Inflammatory macrophage (primary cell): Measurements from ENCODE around the gene TRAPPC4.
A peak's percentile ranks its signal among the peaks of the same experiment; 100 is the strongest.
"Not testable (repeated sequence)": the region's sequence is repeated elsewhere in the genome, so short reads cannot be mapped to it uniquely, and the experiment has no call there.

Experiments
- DNase-seq, 2 donors: peaks; one replicate each; pipeline ENCODE4 v3.0.0-alpha.2; 2020 to 2022
- total RNA-seq, 18 experiments: gene quantifications; one replicate each; lab custom pipeline; 2026; ENCODE audit warnings: mixed read lengths in 6 of 18, inconsistent platforms in 2 of 18; lab: John Stamatoyannopoulos, UW

The TRAPPC4 gene, protein sequence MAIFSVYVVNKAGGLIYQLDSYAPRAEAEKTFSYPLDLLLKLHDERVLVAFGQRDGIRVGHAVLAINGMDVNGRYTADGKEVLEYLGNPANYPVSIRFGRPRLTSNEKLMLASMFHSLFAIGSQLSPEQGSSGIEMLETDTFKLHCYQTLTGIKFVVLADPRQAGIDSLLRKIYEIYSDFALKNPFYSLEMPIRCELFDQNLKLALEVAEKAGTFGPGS
- 14.8 to 29.1 (median 25.0) reads per million in 18 experiments for total RNA-seq

DNA sequence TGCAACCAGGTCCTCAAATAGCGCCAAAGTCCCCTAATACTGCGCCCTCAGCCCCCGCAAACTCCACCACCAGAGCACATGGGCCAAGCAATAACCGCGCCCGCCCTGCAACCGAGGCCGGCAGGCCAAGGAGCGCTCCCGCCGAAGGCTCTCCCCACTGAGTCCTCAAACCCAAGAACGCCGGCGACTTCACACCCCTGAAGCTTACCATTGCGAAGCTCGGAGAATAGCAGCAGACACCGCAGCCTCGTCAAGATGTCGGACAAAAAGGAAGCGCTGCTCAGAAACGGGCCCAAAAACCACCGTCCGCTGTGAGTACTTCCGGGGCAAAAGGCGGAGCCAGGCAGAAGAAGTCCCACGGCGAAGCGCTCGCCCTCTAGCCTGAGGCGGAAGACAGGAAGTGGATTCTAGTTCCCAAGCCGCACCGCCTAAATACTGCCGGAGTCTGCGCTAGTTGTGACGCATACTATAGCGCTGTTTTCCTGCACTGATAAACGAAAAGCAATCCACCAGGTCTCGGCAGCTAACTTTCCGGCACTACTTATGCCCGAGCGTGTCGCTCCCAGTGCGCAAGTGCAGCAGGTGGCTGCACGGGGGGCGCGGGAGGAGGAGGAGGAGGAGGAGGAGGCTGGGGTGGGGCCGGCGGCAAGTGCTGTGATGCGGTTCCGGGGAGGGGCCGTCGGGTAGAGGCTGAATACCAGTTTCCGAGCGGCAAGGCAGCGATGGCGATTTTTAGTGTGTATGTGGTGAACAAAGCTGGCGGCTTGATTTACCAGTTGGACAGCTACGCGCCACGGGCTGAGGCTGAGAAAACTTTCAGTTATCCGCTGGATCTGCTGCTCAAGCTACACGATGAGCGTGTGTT, at the start of gene TRAPPC4, which contains the start of gene RPS25:
Gene TRAPPC4, plus strand, starts transcription at position 693 of the 865 bp plus-strand sequence. Its CDS starts 30 bp downstream, at position 723.
Gene RPS25, minus strand, starts transcription at position 270 of the 865 bp plus-strand sequence. Its CDS starts 59 bp downstream, at position 211.
- peak; percentile 96 to 98 for DNase-seq

DNA sequence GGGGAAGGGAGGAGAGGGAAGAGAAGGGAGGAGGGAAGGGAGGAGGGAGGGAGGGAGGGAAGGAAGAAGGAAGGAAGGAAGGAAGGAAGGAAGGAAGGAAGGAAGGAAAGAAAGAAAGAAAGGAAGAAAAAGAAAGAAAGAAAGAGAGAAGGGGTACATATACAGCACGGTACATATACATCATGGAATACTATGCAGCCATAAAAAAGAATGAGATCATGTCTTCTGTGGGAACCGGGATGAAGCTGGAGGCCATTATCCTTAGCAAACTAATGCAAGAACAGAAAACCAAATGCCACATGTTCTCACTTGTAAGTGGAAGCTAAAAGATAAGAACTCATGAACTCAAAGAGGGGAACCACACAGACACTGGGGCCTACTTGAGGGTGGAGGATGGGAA, 49.1 kb upstream of the TRAPPC4 start:
- not testable (repeated sequence) for DNase-seq

DNA sequence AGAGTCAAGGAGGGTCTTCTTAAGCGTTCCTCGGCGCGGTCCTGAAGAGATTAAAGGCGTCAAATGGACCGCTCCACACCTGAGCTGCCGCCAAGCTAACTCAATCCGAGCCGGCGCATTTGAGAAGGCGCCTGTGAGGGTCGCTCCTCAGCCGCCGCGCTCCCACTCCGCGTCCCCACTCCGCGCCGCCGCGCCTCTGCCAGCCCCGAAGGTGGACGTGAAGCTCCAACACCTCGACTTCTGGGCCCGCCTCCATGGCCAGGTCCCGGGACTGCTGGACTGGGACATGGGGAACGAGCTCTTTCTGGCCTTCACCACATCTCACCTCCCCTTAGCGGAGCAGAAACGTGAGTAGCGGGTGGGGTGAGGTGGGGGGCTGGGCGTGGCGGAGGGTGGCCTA, 46.9 kb upstream of the TRAPPC4 start, which contains the start of gene FOXR1:
Gene FOXR1, plus strand, starts transcription at position 116 of the 400 bp plus-strand sequence. Its CDS starts 171 bp downstream, at position 287.
- no peak for DNase-seq

DNA sequence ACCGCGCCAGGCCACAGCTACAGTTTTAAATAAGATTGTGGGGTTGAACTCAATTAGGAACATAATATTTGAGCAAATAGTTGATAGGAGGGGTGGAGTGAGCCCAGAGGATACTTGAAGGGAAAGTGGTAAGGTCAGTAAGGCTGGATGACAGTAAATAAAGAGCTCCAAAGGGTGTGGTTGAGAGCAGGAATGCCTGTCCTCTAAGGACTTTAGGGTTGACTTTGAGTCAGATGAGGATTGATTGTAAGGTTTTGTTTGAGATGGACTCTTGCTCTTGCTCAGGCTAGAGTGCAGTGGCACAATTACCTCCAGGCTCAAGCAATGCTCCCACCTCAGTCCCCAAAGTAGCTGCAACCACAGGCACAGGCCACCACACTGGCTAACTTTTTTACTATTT, 44.6 kb upstream of the TRAPPC4 start:
- no peak for DNase-seq

DNA sequence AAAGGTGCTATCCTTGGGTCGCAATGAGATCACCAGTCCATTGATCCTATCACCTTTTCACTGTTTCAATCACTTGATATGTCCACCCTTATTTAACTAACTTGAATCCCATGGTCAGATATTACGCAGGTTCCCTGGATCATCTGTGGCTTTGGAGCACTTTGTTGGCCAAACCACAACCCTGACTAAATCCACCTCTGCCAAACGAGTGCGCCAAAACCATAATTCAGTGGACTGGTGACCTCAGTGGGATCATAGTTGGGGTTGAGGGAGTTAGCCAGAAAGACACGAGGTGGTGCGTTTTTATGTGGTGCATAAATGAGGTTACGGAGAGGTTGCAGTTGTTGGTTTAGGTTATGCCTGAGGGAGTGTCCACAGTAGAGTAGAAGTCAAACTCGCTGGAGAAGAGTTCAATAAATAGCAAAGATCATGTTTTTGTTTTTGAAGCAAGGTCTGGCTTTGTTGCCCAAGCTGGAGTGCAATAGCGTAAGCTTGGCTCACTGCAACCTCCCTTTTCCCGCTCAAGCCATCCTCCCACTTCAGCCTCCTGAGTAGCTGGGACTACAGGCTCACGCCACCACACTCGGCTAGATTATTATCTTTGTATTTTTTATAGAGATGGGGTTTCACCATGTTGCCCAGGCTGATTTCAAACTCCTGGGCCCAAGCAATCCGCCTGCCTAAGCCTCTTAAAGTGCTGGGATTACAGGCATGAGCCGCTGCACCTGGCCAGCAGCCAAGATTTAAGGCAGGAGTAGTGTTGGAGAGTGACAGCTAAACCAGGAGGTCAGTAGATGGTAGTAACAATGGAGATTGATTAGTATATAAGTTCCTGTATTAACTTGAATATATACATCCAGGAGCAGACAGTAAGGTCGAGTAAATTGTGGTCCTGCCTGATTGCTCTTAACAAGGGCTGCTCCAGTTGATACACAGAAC, 42.5 kb upstream of the TRAPPC4 start:
- no peak for DNase-seq

DNA sequence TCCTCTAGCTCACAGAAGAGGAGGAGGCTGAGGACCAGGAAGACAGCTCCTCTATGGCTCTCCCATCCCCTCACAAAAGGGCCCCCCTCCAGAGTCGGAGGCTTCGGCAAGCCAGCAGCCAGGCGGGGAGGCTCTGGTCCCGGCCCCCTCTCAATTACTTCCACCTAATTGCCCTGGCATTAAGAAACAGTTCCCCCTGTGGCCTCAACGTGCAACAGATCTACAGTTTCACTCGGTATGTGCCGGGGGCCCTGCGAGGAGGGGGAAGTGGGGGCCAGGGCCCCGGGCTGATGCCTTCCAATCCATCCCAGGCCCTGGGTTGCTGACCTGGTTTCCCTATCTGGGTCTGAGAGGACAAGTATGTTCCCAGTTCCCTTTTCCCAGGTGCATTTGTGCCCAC, 39.1 kb upstream of the TRAPPC4 start:
- no peak for DNase-seq

DNA sequence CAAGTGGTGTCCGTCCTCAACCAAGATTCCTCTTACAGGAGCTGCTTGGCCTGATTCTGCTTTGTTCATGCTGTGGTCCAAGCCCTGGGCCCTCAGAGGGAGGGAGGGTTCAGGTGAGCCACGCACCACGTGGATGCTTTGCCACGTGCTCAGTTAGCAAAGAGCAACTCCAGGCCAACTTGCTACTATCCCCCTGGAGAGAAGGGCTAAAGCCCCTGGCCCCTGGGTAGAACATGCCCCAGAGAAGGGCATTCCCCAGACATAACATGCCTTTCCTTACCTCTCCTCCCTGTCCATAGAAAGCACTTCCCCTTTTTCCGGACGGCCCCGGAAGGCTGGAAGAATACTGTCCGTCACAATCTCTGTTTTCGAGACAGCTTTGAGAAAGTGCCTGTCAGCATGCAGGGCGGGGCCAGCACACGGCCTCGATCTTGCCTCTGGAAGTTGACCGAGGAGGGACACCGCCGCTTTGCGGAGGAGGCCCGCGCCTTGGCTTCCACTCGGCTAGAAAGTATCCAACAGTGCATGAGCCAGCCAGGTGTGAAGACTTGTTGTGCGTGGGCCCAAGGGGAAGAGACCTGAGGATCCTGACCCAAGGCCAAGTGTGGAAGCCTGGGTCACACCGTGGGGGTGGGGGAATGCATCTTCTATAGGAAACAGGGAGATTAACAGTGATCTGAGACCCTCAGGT, 38.2 kb upstream of the TRAPPC4 start:
- peak; percentile 58 to 62 for DNase-seq

DNA sequence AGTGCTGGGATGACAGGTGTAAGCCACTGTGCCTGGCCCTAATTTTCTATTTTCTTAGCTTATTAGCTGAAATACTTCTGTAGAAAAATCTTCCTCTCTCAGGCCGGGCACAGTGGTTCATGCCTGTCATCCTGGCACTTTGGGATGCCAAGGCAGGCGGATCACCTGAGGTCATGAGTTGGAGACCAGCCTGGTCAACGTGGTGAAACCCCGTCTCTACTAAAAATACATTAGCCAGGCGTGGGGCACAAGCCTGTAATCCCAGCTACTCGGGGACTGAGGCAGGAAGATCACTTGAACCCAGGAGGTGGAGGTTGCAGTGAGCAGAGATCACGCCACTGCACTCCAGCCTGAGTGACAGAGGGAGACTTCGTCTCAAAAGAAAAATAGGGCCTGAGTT, 34.2 kb upstream of the TRAPPC4 start:
- not testable (repeated sequence) for DNase-seq

DNA sequence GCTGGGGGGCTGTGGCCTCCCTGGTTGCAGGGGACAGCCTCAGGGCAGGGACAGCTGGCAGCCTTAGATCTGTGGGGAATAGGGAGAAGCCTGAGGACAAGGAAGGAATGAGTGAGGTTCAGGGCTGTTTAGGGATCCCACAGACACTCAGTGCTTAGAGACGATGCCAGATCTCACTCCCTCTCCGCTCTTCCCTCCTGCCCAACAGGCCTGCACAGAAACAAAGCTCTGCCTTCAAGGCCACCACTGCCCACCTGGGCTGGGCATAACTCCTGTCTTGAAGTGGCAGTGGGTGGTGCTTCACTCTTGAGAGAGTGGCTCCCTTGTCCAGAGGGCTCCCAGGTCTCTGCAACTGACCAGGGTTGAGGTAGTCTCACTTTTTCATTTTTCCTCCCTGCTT, 33.7 kb upstream of the TRAPPC4 start:
- no peak for DNase-seq

DNA sequence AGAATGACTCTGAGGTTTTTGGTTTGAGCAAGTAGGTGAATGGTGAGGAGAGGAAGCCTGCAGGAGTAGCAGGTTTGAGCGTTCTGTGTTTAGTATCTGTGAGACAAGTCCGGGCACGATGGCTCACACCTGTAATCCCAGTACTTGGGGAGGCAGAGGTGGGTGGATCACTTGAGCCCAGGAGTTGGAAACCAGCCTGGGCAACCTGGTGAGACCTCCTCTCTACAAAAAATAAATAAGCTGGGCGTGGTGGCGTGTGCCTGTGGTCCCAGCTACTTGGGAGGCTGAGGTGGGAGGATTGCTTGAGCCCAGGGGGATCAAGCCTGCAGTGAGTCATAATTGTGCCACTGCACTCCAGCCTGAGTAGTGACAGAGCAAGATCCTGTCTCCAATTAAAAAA, 30.3 kb upstream of the TRAPPC4 start:
- DNase-seq = no peak

DNA sequence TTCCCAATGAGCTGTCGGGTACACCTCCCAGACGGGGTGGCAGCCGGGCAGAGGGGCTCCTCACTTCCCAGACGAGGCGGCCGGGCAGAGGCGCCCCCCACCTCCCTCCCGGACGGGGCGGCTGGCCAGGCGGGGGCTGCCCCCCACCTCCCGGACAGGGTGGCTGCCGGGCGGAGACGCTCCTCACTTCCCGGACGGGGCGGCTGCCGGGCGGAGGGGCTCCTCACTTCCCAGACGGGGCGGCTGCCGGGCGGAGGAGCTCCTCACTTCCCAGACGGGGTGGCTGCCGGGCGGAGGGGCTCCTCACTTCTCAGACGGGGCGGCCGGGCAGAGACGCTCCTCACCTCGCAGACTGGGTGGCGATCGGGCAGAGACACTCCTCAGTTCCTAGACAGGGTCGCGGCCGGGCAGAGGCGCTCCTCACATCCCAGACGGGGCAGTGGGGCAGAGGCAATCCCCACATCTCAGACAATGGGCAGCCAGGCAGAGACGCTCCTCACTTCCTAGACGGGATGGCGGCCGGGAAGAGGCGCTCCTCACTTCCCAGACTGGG, 27.0 kb upstream of the TRAPPC4 start:
- DNase-seq = not testable (repeated sequence)

DNA sequence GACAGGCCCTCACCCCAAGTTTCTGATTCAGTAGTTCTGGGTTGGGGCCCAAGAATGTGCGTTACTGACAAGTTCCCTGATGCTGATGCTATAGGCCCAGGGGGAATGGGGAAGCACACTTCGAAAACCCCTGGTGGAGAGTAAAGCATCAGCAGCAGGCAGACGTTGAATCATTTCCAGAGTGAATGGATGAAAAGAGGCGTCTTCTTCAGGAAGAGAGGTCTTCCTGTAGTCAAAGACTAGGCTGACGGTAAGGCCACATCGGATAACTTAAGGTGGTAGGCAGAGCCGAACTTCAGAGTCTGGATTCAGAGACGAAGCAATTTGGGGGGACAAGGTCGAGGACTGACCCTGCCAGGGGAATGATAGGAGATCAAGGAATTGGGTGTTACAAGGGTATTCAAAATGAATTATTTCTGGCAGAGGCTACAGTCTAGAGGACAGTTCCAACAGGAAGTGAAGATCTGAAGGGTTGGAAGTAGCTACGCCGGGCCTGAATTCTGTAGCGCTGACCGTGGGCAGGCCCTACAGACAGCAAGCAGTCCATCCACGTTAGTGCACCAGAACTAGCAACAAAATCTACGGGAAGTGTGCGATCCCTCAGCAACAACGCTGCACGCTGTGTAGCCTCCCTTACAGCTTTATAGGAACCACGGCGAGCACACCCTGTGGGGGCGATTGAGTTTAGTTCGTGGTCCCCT, 21.5 kb upstream of the TRAPPC4 start:
- DNase-seq = peak; percentile 56 to 57

DNA sequence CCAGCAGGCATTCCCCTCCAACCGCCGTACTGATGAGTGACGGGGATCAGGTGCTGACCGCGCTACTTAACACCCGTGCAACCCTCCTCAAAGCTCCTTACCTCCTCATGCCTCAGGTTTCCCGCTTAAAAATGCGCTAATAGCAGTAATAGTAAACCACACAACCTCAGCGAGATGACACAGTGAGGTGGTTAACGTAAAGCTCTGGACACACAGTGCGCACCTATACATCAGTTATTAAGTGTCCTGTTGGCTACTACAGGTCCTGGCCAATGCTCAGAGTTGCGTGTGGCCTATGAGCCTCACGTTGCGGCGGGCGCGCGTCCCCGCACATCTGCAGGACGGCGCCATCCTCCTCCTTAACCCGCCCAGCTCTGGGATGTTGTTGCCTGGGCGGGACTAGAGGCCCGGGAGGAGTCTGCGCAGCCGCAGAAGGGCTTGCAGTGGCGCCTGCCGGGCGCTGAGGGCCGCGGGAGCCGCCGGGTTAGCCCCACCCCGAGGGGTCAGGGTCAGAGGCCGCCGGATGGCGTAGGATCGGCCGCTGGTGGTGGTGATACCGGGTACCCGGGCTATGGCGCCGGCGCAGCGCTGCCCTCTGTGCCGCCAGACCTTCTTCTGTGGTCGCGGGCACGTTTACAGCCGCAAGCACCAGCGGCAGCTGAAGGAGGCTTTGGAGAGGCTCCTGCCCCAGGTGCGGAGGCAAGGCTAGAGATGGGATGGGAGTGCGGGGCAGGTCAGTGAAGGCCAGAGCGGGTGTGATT, 20.8 kb upstream of the TRAPPC4 start, which contains the start of gene CENATAC:
Gene CENATAC, plus strand, starts transcription at position 512 of the 761 bp plus-strand sequence. Its CDS starts 60 bp downstream, at position 572.
- DNase-seq = peak; percentile 96 to 97

DNA sequence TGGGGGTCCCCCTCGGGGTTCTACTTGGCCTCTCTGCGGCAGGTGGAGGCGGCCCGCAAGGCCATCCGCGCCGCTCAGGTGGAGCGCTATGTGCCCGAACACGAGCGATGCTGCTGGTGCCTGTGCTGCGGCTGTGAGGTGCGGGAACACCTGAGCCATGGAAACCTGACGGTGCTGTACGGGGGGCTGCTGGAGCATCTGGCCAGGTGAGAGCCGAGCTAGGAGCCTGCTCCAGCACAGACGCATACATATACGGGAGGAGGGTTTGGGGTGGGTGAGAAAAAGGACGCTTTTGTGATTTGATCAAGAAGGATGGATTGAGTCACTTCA, 20.2 kb upstream of the TRAPPC4 start:
- no peak for DNase-seq

DNA sequence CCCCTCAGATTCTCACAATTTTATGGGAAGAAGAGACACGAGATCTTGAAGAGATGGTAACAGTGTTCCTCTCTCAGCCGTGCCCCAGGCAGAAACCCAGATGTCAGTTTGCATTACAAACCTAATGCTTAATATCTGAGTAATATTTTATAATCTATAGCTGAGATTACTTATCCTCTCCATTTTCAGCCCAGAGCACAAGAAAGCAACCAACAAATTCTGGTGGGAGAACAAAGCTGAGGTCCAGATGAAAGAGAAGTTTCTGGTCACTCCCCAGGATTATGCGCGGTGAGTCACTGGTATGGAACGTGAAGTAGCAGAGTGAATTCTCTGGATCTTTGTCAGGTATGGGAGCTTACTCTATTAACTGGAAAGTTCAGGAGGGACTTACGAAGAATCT, 19.7 kb upstream of the TRAPPC4 start:
- no peak for DNase-seq

DNA sequence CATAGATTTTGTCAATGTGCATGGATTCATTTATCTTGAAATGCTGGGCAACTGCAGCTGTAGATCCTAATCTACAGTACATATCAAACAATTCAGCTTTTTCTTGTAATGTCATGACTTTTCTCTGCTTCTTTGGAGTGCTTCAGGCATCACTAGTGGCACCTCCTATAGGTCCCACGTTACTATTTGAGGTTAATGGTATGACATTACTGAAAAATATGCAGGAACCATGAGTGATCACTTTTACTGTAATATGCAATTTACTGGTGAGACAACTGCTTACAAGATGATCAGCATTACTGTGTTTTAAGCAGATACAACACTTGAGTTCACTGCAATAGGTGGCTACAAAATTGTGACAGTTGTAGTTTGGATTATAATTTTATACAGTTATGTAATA, 17.7 kb upstream of the TRAPPC4 start:
- DNase-seq = no peak

DNA sequence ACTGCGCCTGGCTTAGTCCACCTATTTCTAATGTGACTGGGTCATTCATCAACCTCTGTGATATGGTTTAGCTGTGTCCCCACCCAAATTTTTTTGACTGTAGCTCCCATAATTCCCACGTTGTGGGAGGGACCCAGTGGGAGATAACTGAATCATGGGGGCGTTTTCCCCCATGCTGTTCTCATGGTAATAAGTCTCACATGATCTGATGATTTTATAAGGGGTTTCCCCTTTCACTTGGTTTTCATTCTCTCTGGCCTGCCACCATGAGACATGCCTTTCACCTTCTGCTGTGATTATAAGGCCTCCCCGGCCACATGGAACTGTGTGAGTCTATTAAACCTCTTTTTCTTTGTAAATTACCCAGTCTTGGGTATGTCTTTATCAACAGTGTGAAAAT, 11.9 kb upstream of the TRAPPC4 start:
- no peak for DNase-seq

DNA sequence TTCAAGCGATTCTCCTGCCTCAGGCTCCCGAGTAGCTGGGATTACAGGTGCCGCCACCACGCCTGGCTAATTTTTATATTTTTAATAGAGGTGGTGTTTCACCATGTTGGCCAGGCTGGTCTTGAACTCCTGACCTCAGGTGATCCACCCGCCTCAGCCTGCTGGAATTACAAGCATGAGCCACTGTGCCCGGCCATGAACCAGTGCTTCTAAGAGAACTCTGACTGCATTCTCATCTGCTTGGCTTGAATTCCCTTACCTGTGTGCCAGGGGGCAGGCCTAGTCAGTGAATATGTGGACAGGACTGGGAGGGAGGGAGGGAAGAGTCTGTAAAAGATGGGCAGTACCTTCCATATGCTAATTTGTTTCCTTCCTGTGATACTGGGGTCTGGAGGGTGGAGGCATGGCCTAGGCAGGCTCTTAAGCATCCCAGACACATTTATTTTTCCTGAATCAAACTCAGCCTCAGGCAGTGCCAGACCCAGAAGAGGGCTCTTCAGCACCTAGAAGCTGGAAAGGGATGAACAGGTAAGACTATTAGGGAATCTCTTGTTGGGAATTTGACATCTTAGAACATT, 7.0 kb upstream of the TRAPPC4 start:
- DNase-seq = no peak

DNA sequence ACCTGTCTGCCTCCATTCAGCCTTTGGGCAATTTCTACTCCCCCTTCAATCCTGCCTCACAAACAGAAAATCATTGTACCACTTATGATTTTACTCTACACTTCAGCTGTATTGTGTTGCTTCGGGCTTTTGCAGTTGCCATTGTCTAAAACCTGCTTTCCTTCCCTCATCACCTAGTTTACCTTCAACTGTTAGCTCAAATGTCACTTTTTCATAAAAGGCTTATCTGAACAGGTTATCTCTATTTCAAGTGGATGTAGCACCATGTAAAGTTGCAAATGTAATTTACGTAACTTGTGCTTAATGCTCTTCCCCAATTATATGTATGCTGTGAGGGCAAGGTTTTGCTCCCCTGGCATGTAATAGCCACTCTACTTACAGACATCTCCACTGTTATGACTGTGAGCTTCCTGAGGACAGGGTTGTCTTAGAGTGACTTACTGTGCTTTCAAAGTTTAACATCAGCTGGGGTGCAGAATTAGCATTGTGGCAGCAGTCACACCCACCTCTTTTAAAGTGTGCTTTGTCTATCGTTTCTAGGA, 5.9 kb upstream of the TRAPPC4 start:
- DNase-seq = no peak
